ENCODE measurements around the gene NEK7.

Gene NEK7

GRCh38 chr1:198116069-198116468 is 40.7 kb upstream of the NEK7 start:
- DNase-seq (ENCODE audit: extremely low spot score) = no peak
- ChIA-PET CTCF (no interaction called here), POLR2A (no interaction called here)
- no peak for TF ChIP-seq L3MBTL2 (conservative IDR thresholded peaks at IDR 0.05)
- no peak for TF ChIP-seq BHLHE40 (IDR thresholded peaks at IDR 0.05; ENCODE audit: borderline replicate concordance)
- TF ChIP-seq ELF4 (IDR thresholded peaks at IDR 0.05) = no peak
- no peak for TF ChIP-seq TARDBP (IDR thresholded peaks at IDR 0.05)
- no peak for TF ChIP-seq CTBP1 (IDR thresholded peaks at IDR 0.05; ENCODE audit: borderline replicate concordance)
- TF ChIP-seq PKNOX1 (IDR thresholded peaks at IDR 0.05) = no peak
- no peak for TF ChIP-seq ARNT (IDR thresholded peaks at IDR 0.05)
- no peak for TF ChIP-seq NFRKB (IDR thresholded peaks at IDR 0.05)
- TF ChIP-seq SP1 (IDR thresholded peaks at IDR 0.05) = no peak
- no peak for TF ChIP-seq FOXK2 (IDR thresholded peaks at IDR 0.05)
- no peak for TF ChIP-seq SUZ12 (IDR thresholded peaks at IDR 0.05)
- no peak for TF ChIP-seq FOXM1 (IDR thresholded peaks at IDR 0.05; ENCODE audit: borderline replicate concordance)
- TF ChIP-seq HDGF (IDR thresholded peaks at IDR 0.05; ENCODE audit: borderline replicate concordance) = no peak
- TF ChIP-seq FOXA1 (IDR thresholded peaks at IDR 0.05) = no peak
- TF ChIP-seq ZNF384 (IDR thresholded peaks at IDR 0.05) = no peak
- TF ChIP-seq LEF1 (IDR thresholded peaks at IDR 0.05; ENCODE audit: borderline replicate concordance) = no peak

GRCh38 chr1:198116469-198116868 is 40.3 kb upstream of the NEK7 start:
- TF ChIP-seq FOXK2 (IDR thresholded peaks at IDR 0.05) (no peak), SP1 (IDR thresholded peaks at IDR 0.05) (no peak), ELF4 (IDR thresholded peaks at IDR 0.05) (no peak), FOXA1 (IDR thresholded peaks at IDR 0.05) (no peak), NFRKB (IDR thresholded peaks at IDR 0.05) (no peak), FOXM1 (IDR thresholded peaks at IDR 0.05; ENCODE audit: borderline replicate concordance) (no peak), PKNOX1 (IDR thresholded peaks at IDR 0.05) (no peak), ARNT (IDR thresholded peaks at IDR 0.05) (no peak), BHLHE40 (IDR thresholded peaks at IDR 0.05; ENCODE audit: borderline replicate concordance) (no peak), HDGF (IDR thresholded peaks at IDR 0.05; ENCODE audit: borderline replicate concordance) (no peak), L3MBTL2 (conservative IDR thresholded peaks at IDR 0.05) (no peak), TARDBP (IDR thresholded peaks at IDR 0.05) (no peak), SUZ12 (IDR thresholded peaks at IDR 0.05) (no peak), ZNF384 (IDR thresholded peaks at IDR 0.05) (no peak), LEF1 (IDR thresholded peaks at IDR 0.05; ENCODE audit: borderline replicate concordance) (no peak)

GRCh38 chr1:198117267-198117666 is 39.5 kb upstream of the NEK7 start:
- no peak for TF ChIP-seq TARDBP (IDR thresholded peaks at IDR 0.05)
- TF ChIP-seq ELF4 (IDR thresholded peaks at IDR 0.05) = no peak
- no peak for TF ChIP-seq FOXA1 (IDR thresholded peaks at IDR 0.05)
- TF ChIP-seq ARNT (IDR thresholded peaks at IDR 0.05) = no peak
- no peak for TF ChIP-seq FOXM1 (IDR thresholded peaks at IDR 0.05; ENCODE audit: borderline replicate concordance)
- no peak for TF ChIP-seq SUZ12 (IDR thresholded peaks at IDR 0.05)
- no peak for TF ChIP-seq ZNF384 (IDR thresholded peaks at IDR 0.05)
- TF ChIP-seq BHLHE40 (IDR thresholded peaks at IDR 0.05; ENCODE audit: borderline replicate concordance) = no peak
- TF ChIP-seq HDGF (IDR thresholded peaks at IDR 0.05; ENCODE audit: borderline replicate concordance) = no peak
- no peak for TF ChIP-seq PKNOX1 (IDR thresholded peaks at IDR 0.05)
- no peak for TF ChIP-seq L3MBTL2 (conservative IDR thresholded peaks at IDR 0.05)
- no peak for TF ChIP-seq NFRKB (IDR thresholded peaks at IDR 0.05)
- TF ChIP-seq FOXK2 (IDR thresholded peaks at IDR 0.05) = no peak
- TF ChIP-seq CTBP1 (IDR thresholded peaks at IDR 0.05; ENCODE audit: borderline replicate concordance) = no peak
- TF ChIP-seq SP1 (IDR thresholded peaks at IDR 0.05) = no peak
- TF ChIP-seq LEF1 (IDR thresholded peaks at IDR 0.05; ENCODE audit: borderline replicate concordance) = no peak
- CTCF ChIA-PET = no interaction called here
- POLR2A ChIA-PET = no interaction called here
- no peak for DNase-seq (ENCODE audit: extremely low spot score)

More at GRCh38 chr1:198116469-198116868, 40.3 kb upstream of the NEK7 start:
- ChIA-PET POLR2A (no interaction called here), CTCF (no interaction called here)
- no peak for DNase-seq (ENCODE audit: extremely low spot score)

GRCh38 chr1:198118134-198118533 is 38.7 kb upstream of the NEK7 start:
- POLR2A ChIA-PET = no interaction called here
- CTCF ChIA-PET = no interaction called here
- peak; percentile 22 for DNase-seq (ENCODE audit: extremely low spot score)
- TF ChIP-seq SUZ12 (IDR thresholded peaks at IDR 0.05) = no peak
- no peak for TF ChIP-seq L3MBTL2 (conservative IDR thresholded peaks at IDR 0.05)
- no peak for TF ChIP-seq NFRKB (IDR thresholded peaks at IDR 0.05)
- TF ChIP-seq ZNF384 (IDR thresholded peaks at IDR 0.05) = no peak
- TF ChIP-seq PKNOX1 (IDR thresholded peaks at IDR 0.05) = no peak
- TF ChIP-seq ARNT (IDR thresholded peaks at IDR 0.05) = no peak
- no peak for TF ChIP-seq TARDBP (IDR thresholded peaks at IDR 0.05)
- no peak for TF ChIP-seq SP1 (IDR thresholded peaks at IDR 0.05)
- no peak for TF ChIP-seq FOXA1 (IDR thresholded peaks at IDR 0.05)
- TF ChIP-seq CTBP1 (IDR thresholded peaks at IDR 0.05; ENCODE audit: borderline replicate concordance) = no peak
- TF ChIP-seq ELF4 (IDR thresholded peaks at IDR 0.05) = no peak
- no peak for TF ChIP-seq HDGF (IDR thresholded peaks at IDR 0.05; ENCODE audit: borderline replicate concordance)
- TF ChIP-seq FOXK2 (IDR thresholded peaks at IDR 0.05) = no peak
- TF ChIP-seq FOXM1 (IDR thresholded peaks at IDR 0.05; ENCODE audit: borderline replicate concordance) = no peak
- no peak for TF ChIP-seq LEF1 (IDR thresholded peaks at IDR 0.05; ENCODE audit: borderline replicate concordance)
- TF ChIP-seq BHLHE40 (IDR thresholded peaks at IDR 0.05; ENCODE audit: borderline replicate concordance) = no peak

GRCh38 chr1:198119906-198120305 is 36.9 kb upstream of the NEK7 start:
- ChIA-PET CTCF (no interaction called here), POLR2A (no interaction called here)
- no peak for DNase-seq (ENCODE audit: extremely low spot score)
- TF ChIP-seq FOXA1 (IDR thresholded peaks at IDR 0.05) = no peak
- TF ChIP-seq FOXM1 (IDR thresholded peaks at IDR 0.05; ENCODE audit: borderline replicate concordance) = no peak
- TF ChIP-seq BHLHE40 (IDR thresholded peaks at IDR 0.05; ENCODE audit: borderline replicate concordance) = no peak
- no peak for TF ChIP-seq NFRKB (IDR thresholded peaks at IDR 0.05)
- no peak for TF ChIP-seq L3MBTL2 (conservative IDR thresholded peaks at IDR 0.05)
- no peak for TF ChIP-seq ARNT (IDR thresholded peaks at IDR 0.05)
- no peak for TF ChIP-seq SUZ12 (IDR thresholded peaks at IDR 0.05)
- TF ChIP-seq LEF1 (IDR thresholded peaks at IDR 0.05; ENCODE audit: borderline replicate concordance) = no peak
- TF ChIP-seq SP1 (IDR thresholded peaks at IDR 0.05) = no peak
- TF ChIP-seq TARDBP (IDR thresholded peaks at IDR 0.05) = no peak
- no peak for TF ChIP-seq PKNOX1 (IDR thresholded peaks at IDR 0.05)
- TF ChIP-seq CTBP1 (IDR thresholded peaks at IDR 0.05; ENCODE audit: borderline replicate concordance) = no peak
- TF ChIP-seq ELF4 (IDR thresholded peaks at IDR 0.05) = no peak
